ENCODE results near the gene SLC6A4. TPM values are rescaled to one million over a fixed set of nuclear protein-coding genes. Genes with fewer than 3 reads are reported as not detected.

The SLC6A4 gene
- total RNA-seq, 1 experiment from 2014 or later = 0.02 TPM

GRCh38 chr17:30207655-30208054 is 27.8 kb downstream of the SLC6A4 start:
- H3K27me3 Mint-ChIP-seq (ENCODE audit: low read depth) = no peaks in the 10 kb centered on the region; the same call in none of the 2 replicates
- Histone ChIP-seq H3K9me3 (ENCODE audit: control insufficient read depth, low read depth, low read length) (no peaks in the 10 kb centered on the region), H3K23ac (ENCODE audit: insufficient read length, low read depth, low read length) (no peak overlapping the region), H2BK12ac (ENCODE audit: insufficient read length, low read depth, low read length) (no peak overlapping the region), H2AK5ac (ENCODE audit: insufficient read length, low read length) (no peak overlapping the region), H2BK20ac (ENCODE audit: low read depth, low read length, poor library complexity, severe bottlenecking) (no peak overlapping the region), H3K79me2 (ENCODE audit: insufficient read depth, low read length) (no peaks in the 10 kb centered on the region), H4K91ac (ENCODE audit: insufficient read length, low read depth, low read length) (no peak overlapping the region), H2AFZ (ENCODE audit: low read length) (no peak overlapping the region), H4K20me1 (ENCODE audit: control insufficient read depth, insufficient read depth, insufficient read length) (no peaks in the 10 kb centered on the region), H3T11ph (ENCODE audit: low read length) (no peak overlapping the region), H3K9ac (ENCODE audit: extremely low read depth, insufficient read length, low read length) (no peak overlapping the region), H3K4me1 (ENCODE audit: insufficient read depth, low read length) (no peaks in the 10 kb centered on the region), H3K14ac (ENCODE audit: insufficient read depth, low read length) (no peak overlapping the region), H2BK15ac (ENCODE audit: low read depth, low read length) (no peak overlapping the region), H2BK5ac (ENCODE audit: insufficient read length, low read length) (no peak overlapping the region), H4K8ac (replicated peaks; ENCODE audit: insufficient read length, low read depth, low read length) (no peak overlapping the region), H3K4ac (ENCODE audit: low read depth, low read length) (no peak overlapping the region), H3K79me1 (ENCODE audit: insufficient read depth, low read depth, low read length, poor library complexity, severe bottlenecking) (no peaks in the 10 kb centered on the region), H2BK120ac (ENCODE audit: low read depth, low read length, poor library complexity, severe bottlenecking) (no peak overlapping the region), H3K4me2 (ENCODE audit: insufficient read depth, insufficient read length, low read length) (no peak overlapping the region), H3K56ac (ENCODE audit: insufficient read length, low read depth, low read length) (no peak overlapping the region), H3K27ac (ENCODE audit: insufficient read length, low read depth, low read length) (no peak overlapping the region), H3K27me3 (ENCODE audit: insufficient read depth, low read length) (no peaks in the 10 kb centered on the region), H4K5ac (ENCODE audit: insufficient read length, low read depth, low read length) (no peak overlapping the region), H3K23me2 (ENCODE audit: insufficient read length, low read depth, low read length, poor library complexity, severe bottlenecking) (no peaks in the 10 kb centered on the region), H3K18ac (ENCODE audit: insufficient read length, low read depth, low read length) (no peak overlapping the region)
- H3K4me1 Mint-ChIP-seq = peaks cover 3 to 4% of the 10 kb centered on the region in 2 experiments; a peak in 3 of 4 replicates
- no peak for TF ChIP-seq CTCF (conservative IDR thresholded peaks at IDR 0.05)
- no peaks in the 10 kb centered on the region for H3K9me3 Mint-ChIP-seq
- DNase-seq = peak; percentile 26
- H3K36me3 Mint-ChIP-seq (ENCODE audit: insufficient read depth in 1 of 3, low read depth in 3 of 3) = no peaks in the 10 kb centered on the region
- no peak overlapping the region for H3K4me3 Mint-ChIP-seq
- no CpG with 5 or more reads among the region's 9 CpGs for WGBS (ENCODE audit: extremely low coverage, insufficient read length, low lambda C conversion rate)
- H3K27ac Mint-ChIP-seq = peak overlapping the region in 2 of 3 experiments; percentile 0 to 62; a peak in 4 of 7 replicates

All from H9 (cell line).